Measurements from ENCODE around the gene MPP2. TPM values are rescaled to one million over a fixed set of nuclear protein-coding genes. Genes with fewer than 3 reads are reported as not detected.

The MPP2 gene
- total and polyA plus RNA-seq, 2 donors (not counting 3 experiments of a cell fraction or from before 2014, with no cell fraction given): 1.4 to 1.6 TPM

DNA sequence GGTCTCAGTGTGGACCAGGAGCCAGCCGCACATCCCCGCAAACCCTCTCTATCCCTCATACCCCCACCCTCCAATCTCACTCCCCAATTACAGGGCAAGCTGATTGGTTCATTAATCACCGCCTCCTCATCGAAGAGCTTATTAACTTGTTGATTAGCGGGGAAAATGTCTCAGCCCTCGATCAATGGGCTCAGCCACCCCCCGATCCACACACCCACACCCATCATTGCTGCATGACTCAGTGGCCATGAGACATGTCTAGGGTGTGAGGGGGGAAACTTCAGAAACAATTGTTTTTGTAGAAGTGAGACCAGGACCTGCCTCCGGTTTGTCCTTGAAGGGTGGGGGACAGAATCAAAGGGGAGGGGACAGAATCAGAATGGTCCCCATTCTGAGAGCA, 48.9 kb upstream of the MPP2 start:
- intact Hi-C loops (cut with micrococcal nuclease): no loop called here
- no TSS peak for BruUV-seq (replicated peaks)
- CTCF ChIA-PET: interaction anchor here (5.0 kb wide), 1 partner anchor 13 kb away, joined by 42 read pairs; the partner anchor contains the start of gene PPY

More for the DNA sequence above, 48.9 kb upstream of the MPP2 start:
- FAIRE-seq: no peak
- no peaks in the 10 kb centered on the region for H3K79me2 ChIP-seq (ENCODE audit: control insufficient read depth, insufficient read depth, low read length)
- H3K9me1 ChIP-seq (replicated peaks; ENCODE audit: control insufficient read depth, extremely low read depth, insufficient read depth, low read length): no peaks in the 10 kb centered on the region
- H3K4me3 ChIP-seq (replicated peaks in 1 of 3; ENCODE audit: insufficient read depth in 1 of 3, low read depth in 1 of 3, low read length in 3 of 3): no peak overlapping the region
- no peak overlapping the region for H3K9ac ChIP-seq (replicated peaks; ENCODE audit: extremely low read depth, insufficient read depth, low read length)
- DNase-seq (ENCODE audit: low read depth, low spot score): no peak
- POLR2A ChIA-PET: no interaction called here
- no peak overlapping the region for H3K4me2 ChIP-seq (ENCODE audit: insufficient read depth, low read length)
- no peaks in the 10 kb centered on the region for H4K20me1 ChIP-seq (replicated peaks; ENCODE audit: control insufficient read depth, extremely low read depth, insufficient read depth, low read length)
- H2AFZ ChIP-seq (ENCODE audit: low read depth, low read length): no peak overlapping the region
- H3K27ac ChIP-seq (ENCODE audit: insufficient read depth, low read depth, low read length): no peak overlapping the region
- peaks cover 32 to 35% of the 10 kb centered on the region in 2 experiments for H3K27me3 ChIP-seq (ENCODE audit: control insufficient read depth in 2 of 2, insufficient read depth in 2 of 2, low read length in 2 of 2)
- dilution Hi-C loops (cut with MboI; ENCODE audit: extremely low pct_ligation_motif_present, low sequenced_read_pairs): no loop called here
- H3K9me3 ChIP-seq (replicated peaks; ENCODE audit: control insufficient read depth, insufficient read depth, low read length): no peaks in the 10 kb centered on the region
- TF ChIP-seq FOS (IDR thresholded peaks at IDR 0.05; ENCODE audit: borderline replicate concordance, insufficient read depth, low read length) (no peak), POLR2AphosphoS5 (IDR thresholded peaks at IDR 0.05; ENCODE audit: insufficient read depth, low read depth, low read length) (no peak), JUN (IDR thresholded peaks at IDR 0.05; ENCODE audit: borderline replicate concordance, insufficient read depth, insufficient read length, low read depth) (no peak), GATA2 (IDR thresholded peaks at IDR 0.05; ENCODE audit: insufficient read depth, insufficient read length, low read depth, low read length) (no peak), EZH2 (IDR thresholded peaks at IDR 0.05; ENCODE audit: borderline replicate concordance, low read depth, low read length, severe bottlenecking) (no peak), MYC (IDR thresholded peaks at IDR 0.05; ENCODE audit: low read depth, low read length) (no peak), POLR2A (IDR thresholded peaks at IDR 0.05; ENCODE audit: low read depth, low read length) (no peak)
- TF ChIP-seq, protein P1, sequence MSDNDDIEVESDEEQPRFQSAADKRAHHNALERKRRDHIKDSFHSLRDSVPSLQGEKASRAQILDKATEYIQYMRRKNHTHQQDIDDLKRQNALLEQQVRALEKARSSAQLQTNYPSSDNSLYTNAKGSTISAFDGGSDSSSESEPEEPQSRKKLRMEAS (IDR thresholded peaks at IDR 0.05; ENCODE audit: insufficient read depth, insufficient read length): no peak
- TF ChIP-seq, protein P2, sequence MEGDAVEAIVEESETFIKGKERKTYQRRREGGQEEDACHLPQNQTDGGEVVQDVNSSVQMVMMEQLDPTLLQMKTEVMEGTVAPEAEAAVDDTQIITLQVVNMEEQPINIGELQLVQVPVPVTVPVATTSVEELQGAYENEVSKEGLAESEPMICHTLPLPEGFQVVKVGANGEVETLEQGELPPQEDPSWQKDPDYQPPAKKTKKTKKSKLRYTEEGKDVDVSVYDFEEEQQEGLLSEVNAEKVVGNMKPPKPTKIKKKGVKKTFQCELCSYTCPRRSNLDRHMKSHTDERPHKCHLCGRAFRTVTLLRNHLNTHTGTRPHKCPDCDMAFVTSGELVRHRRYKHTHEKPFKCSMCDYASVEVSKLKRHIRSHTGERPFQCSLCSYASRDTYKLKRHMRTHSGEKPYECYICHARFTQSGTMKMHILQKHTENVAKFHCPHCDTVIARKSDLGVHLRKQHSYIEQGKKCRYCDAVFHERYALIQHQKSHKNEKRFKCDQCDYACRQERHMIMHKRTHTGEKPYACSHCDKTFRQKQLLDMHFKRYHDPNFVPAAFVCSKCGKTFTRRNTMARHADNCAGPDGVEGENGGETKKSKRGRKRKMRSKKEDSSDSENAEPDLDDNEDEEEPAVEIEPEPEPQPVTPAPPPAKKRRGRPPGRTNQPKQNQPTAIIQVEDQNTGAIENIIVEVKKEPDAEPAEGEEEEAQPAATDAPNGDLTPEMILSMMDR (IDR thresholded peaks at IDR 0.05; ENCODE audit: extremely low read depth in 1 of 2, insufficient read depth in 1 of 2, low read depth in 1 of 2, low read length in 2 of 2): no peak
- no peaks in the 10 kb centered on the region for H3K36me3 ChIP-seq (ENCODE audit: control insufficient read depth in 2 of 2, extremely low read depth in 1 of 2, insufficient read depth in 2 of 2, low read length in 2 of 2)
- peaks cover 2% of the 10 kb centered on the region for H3K4me1 ChIP-seq (ENCODE audit: control insufficient read depth, extremely low read depth, insufficient read depth, low read length)
